Measurements from ENCODE around the gene MYL6.

The MYL6 gene

GRCh38 chr12:56159482-56160192, 1.5 kb downstream of the MYL6 start:
- Histone ChIP-seq H3K27ac (ENCODE audit: low read depth, low read length) (peak overlapping the region; percentile 86), H3K9me3 (ENCODE audit: insufficient read depth, low read depth, low read length) (no peaks in the 10 kb centered on the region), H3K4me3 (ENCODE audit: low read length) (peak overlapping the region; percentile 94), H3K36me3 (ENCODE audit: insufficient read depth, low read length) (peaks cover 67% of the 10 kb centered on the region), H3K27me3 (ENCODE audit: insufficient read depth, low read length) (no peaks in the 10 kb centered on the region), H3K9ac (ENCODE audit: low read depth, low read length) (peak overlapping the region; percentile 97), H3K4me1 (ENCODE audit: insufficient read depth, low read length) (peaks cover 38% of the 10 kb centered on the region)
- 69% methylated on average over 8 of the region's 8 CpGs for WGBS

GRCh38 chr12:56160193-56160763, 2.1 kb downstream of the MYL6 start:
- peak overlapping the region; percentile 94 for H3K4me3 ChIP-seq (ENCODE audit: low read length)
- peak overlapping the region; percentile 86 for H3K27ac ChIP-seq (ENCODE audit: low read depth, low read length)
- H3K36me3 ChIP-seq (ENCODE audit: insufficient read depth, low read length) = peaks cover 67% of the 10 kb centered on the region
- peak overlapping the region; percentile 97; the same call in 1 of the 2 replicates for H3K9ac ChIP-seq (ENCODE audit: low read depth, low read length)
- H3K4me1 ChIP-seq (ENCODE audit: insufficient read depth, low read length) = peaks cover 38% of the 10 kb centered on the region
- 72% methylated on average over 7 of the region's 7 CpGs for WGBS
- H3K27me3 ChIP-seq (ENCODE audit: insufficient read depth, low read length) = no peaks in the 10 kb centered on the region
- H3K9me3 ChIP-seq (ENCODE audit: insufficient read depth, low read depth, low read length) = no peaks in the 10 kb centered on the region

GRCh38 chr12:56160894-56161689, 2.9 kb downstream of the MYL6 start:
- WGBS = 90% methylated on average over 9 of the region's 11 CpGs
- Histone ChIP-seq H3K36me3 (ENCODE audit: insufficient read depth, low read length) (peaks cover 68% of the 10 kb centered on the region), H3K27ac (ENCODE audit: low read depth, low read length) (peak overlapping the region; percentile 86), H3K4me3 (ENCODE audit: low read length) (peak overlapping the region; percentile 94), H3K9ac (ENCODE audit: low read depth, low read length) (peak overlapping the region; percentile 4; the same call in 1 of the 2 replicates), H3K4me1 (ENCODE audit: insufficient read depth, low read length) (peaks cover 38% of the 10 kb centered on the region), H3K27me3 (ENCODE audit: insufficient read depth, low read length) (no peaks in the 10 kb centered on the region), H3K9me3 (ENCODE audit: insufficient read depth, low read depth, low read length) (no peaks in the 10 kb centered on the region)

- Histone ChIP-seq H3K9ac (ENCODE audit: low read depth, low read length) (no peak overlapping the region), H3K4me3 (ENCODE audit: low read length) (no peak overlapping the region), H3K4me1 (ENCODE audit: insufficient read depth, low read length) (peaks cover 38% of the 10 kb centered on the region), H3K27me3 (ENCODE audit: insufficient read depth, low read length) (no peaks in the 10 kb centered on the region), H3K36me3 (ENCODE audit: insufficient read depth, low read length) (peaks cover 75% of the 10 kb centered on the region), H3K9me3 (ENCODE audit: insufficient read depth, low read depth, low read length) (no peaks in the 10 kb centered on the region), H3K27ac (ENCODE audit: low read depth, low read length) (peak overlapping the region; percentile 38; the same call in 1 of the 2 replicates)
- whole genome bisulfite sequencing = 92% methylated on average over 10 of the region's 10 CpGs
These were observed 3.7 kb downstream of the MYL6 start for GRCh38 chr12:56161690-56162351.

- Histone ChIP-seq H3K27ac (ENCODE audit: low read depth, low read length) (peak overlapping the region; percentile 74; the same call in 1 of the 2 replicates), H3K36me3 (ENCODE audit: insufficient read depth, low read length) (peaks cover 84% of the 10 kb centered on the region), H3K9ac (ENCODE audit: low read depth, low read length) (no peak overlapping the region; the same call in 1 of the 2 replicates)
These were observed 4.5 kb downstream of the MYL6 start for GRCh38 chr12:56162468-56163290.

GRCh38 chr12:56163533-56164344, 5.6 kb downstream of the MYL6 start:
- WGBS = 75% methylated on average over 8 of the region's 11 CpGs
- Histone ChIP-seq H3K4me3 (ENCODE audit: low read length) (no peak overlapping the region), H3K9ac (ENCODE audit: low read depth, low read length) (no peak overlapping the region), H3K27ac (ENCODE audit: low read depth, low read length) (peak overlapping the region; percentile 15; the same call in 1 of the 2 replicates), H3K9me3 (ENCODE audit: insufficient read depth, low read depth, low read length) (no peaks in the 10 kb centered on the region), H3K27me3 (ENCODE audit: insufficient read depth, low read length) (no peaks in the 10 kb centered on the region), H3K4me1 (ENCODE audit: insufficient read depth, low read length) (peaks cover 38% of the 10 kb centered on the region), H3K36me3 (ENCODE audit: insufficient read depth, low read length) (peaks cover 93% of the 10 kb centered on the region)

More at GRCh38 chr12:56162468-56163290, 4.5 kb downstream of the MYL6 start:
- WGBS = 77% methylated on average over 10 of the region's 11 CpGs
- Histone ChIP-seq H3K4me1 (ENCODE audit: insufficient read depth, low read length) (peaks cover 38% of the 10 kb centered on the region), H3K9me3 (ENCODE audit: insufficient read depth, low read depth, low read length) (no peaks in the 10 kb centered on the region), H3K27me3 (ENCODE audit: insufficient read depth, low read length) (no peaks in the 10 kb centered on the region), H3K4me3 (ENCODE audit: low read length) (no peak overlapping the region)

DNA sequence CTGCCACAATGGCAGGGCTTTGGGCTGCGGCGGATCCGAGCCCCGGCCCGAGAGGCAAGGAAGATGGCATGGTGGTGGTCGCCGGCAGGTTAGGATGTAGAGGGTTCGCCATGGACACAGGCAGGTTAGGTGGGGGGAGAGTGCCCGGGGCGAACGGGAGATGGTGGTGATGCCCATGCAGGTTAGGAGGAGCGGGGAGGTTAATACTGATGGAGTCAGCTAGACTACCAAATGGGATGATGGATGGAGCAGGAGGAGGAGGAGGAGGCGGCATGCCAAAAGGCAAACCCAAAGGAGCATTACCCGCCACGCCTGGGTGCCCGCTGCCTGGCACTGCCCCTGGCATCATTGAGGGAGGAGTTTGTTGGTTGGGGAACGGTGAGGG, 6.2 kb downstream of the MYL6 start:
- 95% methylated on average over 17 of the region's 17 CpGs for WGBS
- H3K9ac ChIP-seq (ENCODE audit: low read depth, low read length) = no peak overlapping the region
- H3K9me3 ChIP-seq (ENCODE audit: insufficient read depth, low read depth, low read length) = no peaks in the 10 kb centered on the region
- peaks cover 98% of the 10 kb centered on the region for H3K36me3 ChIP-seq (ENCODE audit: insufficient read depth, low read length)
- H3K27ac ChIP-seq (ENCODE audit: low read depth, low read length) = no peak overlapping the region
- H3K4me1 ChIP-seq (ENCODE audit: insufficient read depth, low read length) = peaks cover 38% of the 10 kb centered on the region
- no peak overlapping the region for H3K4me3 ChIP-seq (ENCODE audit: low read length)
- H3K27me3 ChIP-seq (ENCODE audit: insufficient read depth, low read length) = no peaks in the 10 kb centered on the region

DNA sequence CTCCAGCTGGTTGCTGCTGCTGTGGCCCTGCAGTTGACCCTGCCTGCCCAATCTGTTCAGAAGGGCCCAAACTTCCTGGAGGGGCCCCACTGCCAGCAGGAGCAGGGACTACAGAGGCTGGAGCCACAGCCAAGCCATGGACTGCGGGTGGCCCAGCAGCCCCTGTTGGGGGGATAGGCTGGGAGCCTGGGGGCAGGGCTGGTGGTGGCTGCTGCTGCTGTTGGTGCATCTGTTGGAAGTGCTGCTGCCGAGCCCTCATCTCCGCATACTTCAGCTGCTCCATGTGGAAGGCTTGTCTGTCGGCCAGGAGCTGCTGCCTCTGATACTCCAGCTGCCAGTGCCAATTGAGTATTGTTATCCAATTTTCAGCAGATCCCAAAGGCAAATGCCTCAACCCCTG, 7.2 kb downstream of the MYL6 start:
- no peak overlapping the region for H3K4me3 ChIP-seq (ENCODE audit: low read length)
- WGBS = 90% methylated on average over 4 of the region's 4 CpGs
- peaks cover 28% of the 10 kb centered on the region for H3K4me1 ChIP-seq (ENCODE audit: insufficient read depth, low read length)
- H3K9ac ChIP-seq (ENCODE audit: low read depth, low read length) = no peak overlapping the region
- H3K27me3 ChIP-seq (ENCODE audit: insufficient read depth, low read length) = no peaks in the 10 kb centered on the region
- peak overlapping the region; percentile 34; the same call in 1 of the 2 replicates for H3K27ac ChIP-seq (ENCODE audit: low read depth, low read length)
- H3K36me3 ChIP-seq (ENCODE audit: insufficient read depth, low read length) = peaks cover 98% of the 10 kb centered on the region
- H3K9me3 ChIP-seq (ENCODE audit: insufficient read depth, low read depth, low read length) = no peaks in the 10 kb centered on the region

GRCh38 chr12:56169229-56169759, 11.1 kb downstream of the MYL6 start:
- Histone ChIP-seq H3K27me3 (ENCODE audit: insufficient read depth, low read length) (no peaks in the 10 kb centered on the region), H3K36me3 (ENCODE audit: insufficient read depth, low read length) (peaks cover 98% of the 10 kb centered on the region), H3K27ac (ENCODE audit: low read depth, low read length) (no peak overlapping the region), H3K9me3 (ENCODE audit: insufficient read depth, low read depth, low read length) (no peaks in the 10 kb centered on the region), H3K4me3 (ENCODE audit: low read length) (no peak overlapping the region), H3K9ac (ENCODE audit: low read depth, low read length) (no peak overlapping the region), H3K4me1 (ENCODE audit: insufficient read depth, low read length) (no peaks in the 10 kb centered on the region)
- WGBS = 97% methylated on average over 11 of the region's 11 CpGs
